Panc1 (cell line): ENCODE measurements around the gene OTUD1.

Experiments used
- POLR2AphosphoS5 ChIP-seq: IDR thresholded peaks from 2 replicates; pipeline ENCODE4 v1.6.1; 2012; ENCODE audit warnings: mild to moderate bottlenecking, low read depth, low read length, moderate library complexity
- SIN3A ChIP-seq: IDR thresholded peaks from 2 replicates; pipeline ENCODE4 v1.6.1; 2012; ENCODE audit warnings: low read depth, mild to moderate bottlenecking, low read length, moderate library complexity, borderline replicate concordance; ENCODE audit not compliant: insufficient read depth
- TCF7L2 ChIP-seq: IDR thresholded peaks from 2 replicates; pipeline ENCODE4 v1.6.1; 2011; ENCODE audit warnings: mild to moderate bottlenecking, low read depth, low read length, inconsistent platforms
- TF ChIP-seq, protein P1 (sequence below): fragments of 450-650 bp; IDR thresholded peaks from 2 replicates; pipeline ENCODE4 v1.5.1; 2017; ENCODE audit warnings: mild to moderate bottlenecking

DNA sequence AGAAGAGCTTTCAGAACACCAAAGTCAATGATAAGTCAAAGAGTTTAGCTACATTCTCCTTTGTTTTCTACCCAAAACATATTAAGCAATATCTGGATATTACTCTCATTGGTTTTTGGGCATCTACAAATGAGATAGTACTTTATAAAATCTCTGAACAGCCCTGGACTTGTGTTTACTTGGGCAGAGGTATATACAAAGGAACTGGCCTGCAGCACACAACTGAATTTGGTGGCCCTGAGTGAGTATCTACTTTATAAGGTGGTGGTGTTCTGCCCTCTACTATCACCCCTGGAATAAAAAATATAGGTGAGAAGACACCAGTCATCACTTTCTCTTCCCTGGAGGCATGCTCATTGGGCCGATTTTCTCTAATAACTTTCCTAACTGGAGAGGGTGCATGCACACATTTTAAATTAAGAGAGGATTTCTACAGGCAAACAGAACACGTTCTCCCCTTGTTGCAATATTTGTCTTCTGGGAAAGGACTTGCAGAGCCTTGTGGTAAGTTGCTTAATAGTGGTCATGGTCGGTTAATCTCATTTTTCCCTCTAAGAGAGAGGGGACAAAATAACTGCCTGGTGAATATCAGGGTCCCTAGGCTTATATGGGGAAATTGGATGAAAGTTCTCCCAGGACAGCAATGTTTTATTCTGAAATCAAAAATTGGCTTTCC lies 41.1 kb downstream of the OTUD1 start:
- TF ChIP-seq, protein P1, sequence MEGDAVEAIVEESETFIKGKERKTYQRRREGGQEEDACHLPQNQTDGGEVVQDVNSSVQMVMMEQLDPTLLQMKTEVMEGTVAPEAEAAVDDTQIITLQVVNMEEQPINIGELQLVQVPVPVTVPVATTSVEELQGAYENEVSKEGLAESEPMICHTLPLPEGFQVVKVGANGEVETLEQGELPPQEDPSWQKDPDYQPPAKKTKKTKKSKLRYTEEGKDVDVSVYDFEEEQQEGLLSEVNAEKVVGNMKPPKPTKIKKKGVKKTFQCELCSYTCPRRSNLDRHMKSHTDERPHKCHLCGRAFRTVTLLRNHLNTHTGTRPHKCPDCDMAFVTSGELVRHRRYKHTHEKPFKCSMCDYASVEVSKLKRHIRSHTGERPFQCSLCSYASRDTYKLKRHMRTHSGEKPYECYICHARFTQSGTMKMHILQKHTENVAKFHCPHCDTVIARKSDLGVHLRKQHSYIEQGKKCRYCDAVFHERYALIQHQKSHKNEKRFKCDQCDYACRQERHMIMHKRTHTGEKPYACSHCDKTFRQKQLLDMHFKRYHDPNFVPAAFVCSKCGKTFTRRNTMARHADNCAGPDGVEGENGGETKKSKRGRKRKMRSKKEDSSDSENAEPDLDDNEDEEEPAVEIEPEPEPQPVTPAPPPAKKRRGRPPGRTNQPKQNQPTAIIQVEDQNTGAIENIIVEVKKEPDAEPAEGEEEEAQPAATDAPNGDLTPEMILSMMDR: no peak
- TF ChIP-seq SIN3A (no peak), TCF7L2 (no peak), POLR2AphosphoS5 (no peak)
